T-cell (primary cell): Measurements from ENCODE around the gene OR10J5. TPM values are rescaled to one million over a fixed set of nuclear protein-coding genes. Genes with fewer than 3 reads are reported as not detected.
"Not testable (repeated sequence)": the region's sequence is repeated elsewhere in the genome, so short reads cannot be mapped to it uniquely, and the experiment has no call there.

Experiments
- ATAC-seq, 4 experiments: fragments of 200-7000 bp in 3 of 4; fragments of 150-1000 bp in 1 of 4; cut with Tn5 transposase; replicated peaks in 1 of 4; 1 replicate in 3 of 4; 2 replicates in 1 of 4; pipeline ENCODE4 v1.10.0; 2021; ENCODE audit warnings: moderate library complexity in 3 of 4, mild to moderate bottlenecking in 2 of 4, moderate number of reproducible peaks in 1 of 4
- CTCF ChIA-PET, 2 donors: fragments of 300-600 bp; sonication (Branson Sonifier 250); formaldehyde crosslinking; loops; one replicate each; lab custom pipeline; 2022; ENCODE audit warnings: antibody characterized with exemption in 2 of 2; lab: Charles Lee
- POLR2A ChIA-PET, 2 donors: fragments of 300-600 bp; sonication (Branson Sonifier 250); formaldehyde crosslinking; loops; one replicate each; lab custom pipeline; 2022; ENCODE audit warnings: antibody characterized with exemption in 2 of 2; lab: Charles Lee
- DNase-seq, 35 experiments: peaks; one replicate each; pipeline versions ENCODE4 v3.0.0 to v3.0.0-alpha.2; 2013 to 2023
- H3K27ac ChIP-seq: one replicate; pipeline ENCODE4 v1.5.1; 2013; ENCODE audit warnings: low read length
- H3K27me3 ChIP-seq, 2 experiments: replicated peaks in 1 of 2; 1 replicate in 1 of 2; 2 replicates in 1 of 2; pipeline versions ENCODE4 v1.6.1 to v1.7.0; 2013; ENCODE audit warnings: low read length in 1 of 2, mixed read lengths in 1 of 2; ENCODE audit not compliant: control insufficient read depth in 2 of 2, insufficient read depth in 2 of 2; ENCODE audit errors: extremely low read depth in 1 of 2
- H3K36me3 ChIP-seq, 2 donors: 1 replicate in 1 of 2; 2 replicates in 1 of 2; pipeline versions ENCODE4 v1.6.1 to v1.7.0; 2013; ENCODE audit warnings: low read length in 1 of 2; ENCODE audit not compliant: control insufficient read depth in 2 of 2, insufficient read depth in 1 of 2; ENCODE audit errors: extremely low read depth in 1 of 2
- H3K4me1 ChIP-seq, 2 experiments: 1 replicate in 1 of 2; 2 replicates in 1 of 2; pipeline versions ENCODE4 v1.6.1 to v1.7.0; 2013; ENCODE audit warnings: low read length in 2 of 2, mixed read lengths in 1 of 2; ENCODE audit not compliant: insufficient read depth in 2 of 2, control insufficient read depth in 1 of 2; ENCODE audit errors: extremely low read depth in 1 of 2
- H3K4me3 ChIP-seq, 2 donors: 1 replicate in 1 of 2; 2 replicates in 1 of 2; pipeline versions ENCODE4 v1.5.1 to v1.7.0; 2013; ENCODE audit warnings: mild to moderate bottlenecking in 2 of 2, low read length in 1 of 2, moderate library complexity in 1 of 2; ENCODE audit not compliant: control insufficient read depth in 1 of 2; ENCODE audit errors: extremely low read depth in 1 of 2
- H3K9me3 ChIP-seq: 2 replicates; pipeline ENCODE4 v1.7.0; 2013
- H3K27ac Mint-ChIP-seq, 2 donors: one replicate each; pipeline ENCODE4 v1.8.0; 2020 to 2021; ENCODE audit warnings: mild to moderate bottlenecking in 2 of 2, mixed read lengths in 2 of 2
- H3K27me3 Mint-ChIP-seq, 2 donors: one replicate each; pipeline ENCODE4 v1.8.0; 2021 to 2022; ENCODE audit warnings: mixed read lengths in 2 of 2
- H3K36me3 Mint-ChIP-seq: one replicate; pipeline ENCODE4 v1.8.0; 2021; ENCODE audit warnings: mixed read lengths
- H3K4me1 Mint-ChIP-seq, 3 donors: one replicate each; pipeline ENCODE4 v1.8.0; 2020 to 2022; ENCODE audit warnings: mixed read lengths in 3 of 3, mild to moderate bottlenecking in 1 of 3
- H3K4me3 Mint-ChIP-seq, 3 donors: one replicate each; pipeline ENCODE4 v1.8.0; 2020 to 2022; ENCODE audit warnings: mild to moderate bottlenecking in 3 of 3, mixed read lengths in 3 of 3, moderate library complexity in 3 of 3
- H3K9me3 Mint-ChIP-seq, 3 donors: one replicate each; pipeline ENCODE4 v1.8.0; 2020 to 2022; ENCODE audit warnings: mixed read lengths in 3 of 3
- WGBS: methylation state at CpG from one replicate; pipeline ENCODE4 v1.1.5; 2013; ENCODE audit warnings: missing lambda C conversion rate; ENCODE audit not compliant: insufficient coverage; 5-methylcytosine and 5-hydroxymethylcytosine counted together
- total RNA-seq, 35 experiments: library from RNA in 6 of 35; stranded (reverse) in 6 of 35; fragments of 120-200 nt in 1 of 35; gene quantifications; one replicate each; pipeline versions ENCODE4 v1.2.1 to v1.2.4 and lab custom pipeline; 2013 to 2026

The OR10J5 gene
- total RNA-seq, 5 donors from 2014 or later (not counting 1 experiment from before 2014, with no cell fraction given) = not detected

DNA sequence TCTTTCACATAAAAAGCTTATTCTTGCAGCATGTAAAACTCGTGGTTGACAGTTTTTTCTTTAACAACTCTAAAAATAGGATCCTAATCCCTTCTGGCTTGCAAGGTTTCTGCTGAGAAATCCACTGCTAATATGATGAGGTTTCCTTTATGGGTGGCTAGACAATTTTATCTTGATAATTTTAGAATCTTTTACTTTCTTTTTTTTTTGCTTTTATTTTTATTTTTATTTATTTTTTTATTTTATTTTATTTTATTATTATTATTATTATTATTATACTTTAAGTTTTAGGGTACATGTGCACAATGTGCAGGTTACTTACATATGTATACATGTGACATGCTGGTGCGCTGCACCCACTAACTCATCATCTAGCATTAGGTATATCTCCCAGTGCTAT, 11.0 kb downstream of the OR10J5 start:
- H3K9me3 ChIP-seq, H3K27ac ChIP-seq, CTCF ChIA-PET, H3K4me1 Mint-ChIP-seq, H3K4me3 Mint-ChIP-seq, DNase-seq, H3K27ac Mint-ChIP-seq, H3K4me1 ChIP-seq, H3K36me3 ChIP-seq, ATAC-seq, H3K4me3 ChIP-seq, POLR2A ChIA-PET, H3K27me3 ChIP-seq, H3K27me3 Mint-ChIP-seq, H3K36me3 Mint-ChIP-seq: not testable (repeated sequence)
- WGBS = no CpG with 5 or more reads among the region's 2 CpGs
- H3K9me3 Mint-ChIP-seq = peaks cover 7 to 15% (median 9%) of the 10 kb centered on the region in 3 donors

- peaks cover 3% of the 10 kb centered on the region for H3K9me3 ChIP-seq
- peaks cover 9 to 20% of the 10 kb centered on the region in 2 donors for H3K27me3 Mint-ChIP-seq
- no peaks in the 10 kb centered on the region for H3K27me3 ChIP-seq
- no peaks in the 10 kb centered on the region for H3K36me3 ChIP-seq
- H3K9me3 Mint-ChIP-seq = peaks cover 9 to 18% (median 12%) of the 10 kb centered on the region in 3 donors
- H3K27ac Mint-ChIP-seq = no peak overlapping the region
- 25% methylated on average over 1 of the region's 2 CpGs for whole genome bisulfite sequencing
- no peak overlapping the region for H3K4me3 ChIP-seq
- H3K36me3 Mint-ChIP-seq = no peaks in the 10 kb centered on the region
- POLR2A ChIA-PET = no interaction called here
- no peak for ATAC-seq
- no peaks in the 10 kb centered on the region for H3K4me1 Mint-ChIP-seq
- no peak overlapping the region for H3K27ac ChIP-seq
- CTCF ChIA-PET = no interaction called here
- no peak for DNase-seq
- no peak overlapping the region for H3K4me3 Mint-ChIP-seq
- H3K4me1 ChIP-seq = no peaks in the 10 kb centered on the region
Observed at GRCh38 chr1:159510229-159510541, 25.6 kb downstream of the OR10J5 start.

DNA sequence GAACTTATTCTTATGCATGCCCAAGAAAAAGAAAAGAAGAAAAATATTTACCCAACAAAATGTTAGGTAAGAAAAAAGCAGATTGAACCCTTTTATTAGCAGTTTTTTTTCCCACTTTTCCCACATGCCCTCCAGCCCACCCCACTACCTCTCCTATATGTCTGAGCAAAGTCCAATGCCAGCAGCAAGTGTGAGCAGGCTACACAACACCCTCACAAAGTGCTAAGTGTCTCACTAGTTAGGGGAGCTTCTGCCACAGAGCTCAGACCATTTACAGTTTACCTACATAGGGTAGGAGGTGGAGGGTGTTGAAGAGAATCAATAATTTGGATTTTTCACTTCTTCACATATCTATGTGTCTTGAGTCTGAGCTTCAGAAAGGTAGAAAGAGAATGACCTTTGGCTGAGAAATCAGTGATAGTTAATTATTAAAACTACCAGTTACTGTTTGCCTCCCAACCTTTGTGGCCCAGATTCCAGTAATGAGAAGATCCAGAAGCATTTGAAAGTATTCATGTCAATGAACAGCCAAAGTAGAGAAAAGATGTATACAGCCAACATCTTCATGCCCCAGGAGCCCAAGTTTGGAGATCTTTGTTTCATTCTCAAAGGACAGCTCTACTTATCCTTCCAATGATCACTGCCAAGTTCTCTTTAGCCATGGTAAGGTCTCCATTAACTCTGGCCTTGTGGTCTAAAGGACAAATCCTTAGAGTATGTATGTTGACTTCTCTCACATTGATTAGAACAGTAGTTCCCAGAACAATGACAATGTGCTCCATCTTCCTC, 26.2 kb downstream of the OR10J5 start:
- H3K27ac Mint-ChIP-seq = no peak overlapping the region
- ATAC-seq (no peak), DNase-seq (no peak)
- ChIA-PET CTCF (no interaction called here), POLR2A (no interaction called here)
- Histone ChIP-seq H3K4me1 (no peaks in the 10 kb centered on the region), H3K36me3 (no peaks in the 10 kb centered on the region), H3K27ac (no peak overlapping the region), H3K27me3 (no peaks in the 10 kb centered on the region), H3K9me3 (peaks cover 3% of the 10 kb centered on the region), H3K4me3 (no peak overlapping the region)
- H3K9me3 Mint-ChIP-seq = peaks cover 9 to 18% (median 12%) of the 10 kb centered on the region in 3 donors
- no peaks in the 10 kb centered on the region for H3K4me1 Mint-ChIP-seq
- no peak overlapping the region for H3K4me3 Mint-ChIP-seq
- H3K36me3 Mint-ChIP-seq = no peaks in the 10 kb centered on the region
- peaks cover 6 to 21% of the 10 kb centered on the region in 2 donors for H3K27me3 Mint-ChIP-seq

- ChIA-PET CTCF (no interaction called here), POLR2A (no interaction called here)
- no peaks in the 10 kb centered on the region for H3K4me1 ChIP-seq
- H3K27ac Mint-ChIP-seq = no peak overlapping the region
- peaks cover 3 to 17% of the 10 kb centered on the region in 2 donors for H3K27me3 Mint-ChIP-seq
- no peak for ATAC-seq
- WGBS = 44% methylated on average over 1 of the region's 4 CpGs
- no peaks in the 10 kb centered on the region for H3K36me3 Mint-ChIP-seq
- H3K27ac ChIP-seq = no peak overlapping the region
- DNase-seq = no peak
- H3K4me1 Mint-ChIP-seq = no peaks in the 10 kb centered on the region
- peaks cover 3% of the 10 kb centered on the region for H3K9me3 ChIP-seq
- peaks cover 9 to 18% (median 12%) of the 10 kb centered on the region in 3 donors for H3K9me3 Mint-ChIP-seq
- no peaks in the 10 kb centered on the region for H3K36me3 ChIP-seq
- H3K27me3 ChIP-seq = no peaks in the 10 kb centered on the region
- no peak overlapping the region for H3K4me3 ChIP-seq
- no peak overlapping the region for H3K4me3 Mint-ChIP-seq
Observed at GRCh38 chr1:159508951-159509350, 26.9 kb downstream of the OR10J5 start.

GRCh38 chr1:159505676-159506075, 30.1 kb downstream of the OR10J5 start:
- DNase-seq = no peak
- Mint-ChIP-seq H3K36me3 (no peaks in the 10 kb centered on the region), H3K27ac (no peak overlapping the region), H3K4me1 (no peaks in the 10 kb centered on the region), H3K9me3 (peaks cover 9 to 18% (median 15%) of the 10 kb centered on the region in 3 donors), H3K27me3 (peaks cover 10 to 12% of the 10 kb centered on the region in 2 donors), H3K4me3 (no peak overlapping the region)
- H3K36me3 ChIP-seq = no peaks in the 10 kb centered on the region
- no peaks in the 10 kb centered on the region for H3K4me1 ChIP-seq
- POLR2A ChIA-PET = no interaction called here
- peaks cover 3% of the 10 kb centered on the region for H3K9me3 ChIP-seq
- CTCF ChIA-PET = interaction anchor here in 1 of 2 donors (0.5 kb wide), 1 partner anchor 1943 kb away, joined by 3 read pairs; no protein-coding TSS in a partner anchor
- no peak for ATAC-seq
- no peak overlapping the region for H3K4me3 ChIP-seq
- H3K27me3 ChIP-seq = peaks cover 0 to 3% of the 10 kb centered on the region in 2 experiments
- no peak overlapping the region for H3K27ac ChIP-seq

DNA sequence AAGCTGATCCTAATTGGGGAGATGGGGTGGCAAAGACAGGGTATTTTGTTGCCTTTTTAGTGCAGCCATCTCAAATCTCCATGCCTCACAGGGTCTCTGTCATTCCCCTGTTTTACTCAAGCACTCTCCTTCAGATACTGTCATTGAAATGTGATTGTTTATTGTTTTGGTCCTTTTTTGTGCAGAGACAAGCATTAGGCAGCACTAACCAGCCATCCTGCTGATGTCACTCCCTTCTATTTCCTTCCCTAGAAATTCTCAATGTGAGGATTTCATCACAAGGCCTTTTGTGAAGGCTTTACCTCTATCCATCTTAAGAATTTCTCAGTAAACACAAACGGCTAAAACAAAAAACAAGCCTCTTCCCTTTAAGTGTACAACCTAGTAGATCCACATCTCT, 34.7 kb downstream of the OR10J5 start:
- peaks cover 0 to 3% of the 10 kb centered on the region in 2 experiments for H3K27me3 ChIP-seq
- no peak overlapping the region for H3K4me3 ChIP-seq
- Mint-ChIP-seq H3K9me3 (peaks cover under 1 to 29% (median 18%) of the 10 kb centered on the region in 3 donors), H3K4me1 (no peaks in the 10 kb centered on the region), H3K27ac (no peak overlapping the region), H3K36me3 (no peaks in the 10 kb centered on the region), H3K4me3 (no peak overlapping the region), H3K27me3 (peaks cover 10 to 12% of the 10 kb centered on the region in 2 donors)
- no peak for DNase-seq
- no peak overlapping the region for H3K27ac ChIP-seq
- ATAC-seq = no peak
- WGBS = no CpG with 5 or more reads among the region's 1 CpG
- POLR2A ChIA-PET = no interaction called here
- H3K36me3 ChIP-seq = no peaks in the 10 kb centered on the region
- CTCF ChIA-PET = no interaction called here
- H3K9me3 ChIP-seq = peaks cover 7% of the 10 kb centered on the region
- no peaks in the 10 kb centered on the region for H3K4me1 ChIP-seq
